Measurements from ENCODE around the gene EVPL. TPM values are rescaled to one million over a fixed set of nuclear protein-coding genes. Genes with fewer than 3 reads are reported as not detected.

Gene EVPL
- total RNA-seq, 2 experiments from 2014 or later: 0.16 to 0.34 TPM

- intact Hi-C loops (cut with micrococcal nuclease): no loop called here
- no peaks in the 10 kb centered on the region for H3K9me3 Mint-ChIP-seq
- no peak overlapping the region for H3K27ac Mint-ChIP-seq
- no peak overlapping the region for H3K4me3 Mint-ChIP-seq
- peaks cover 6% of the 10 kb centered on the region for H3K4me1 Mint-ChIP-seq (ENCODE audit: low read depth)
- DNase-seq (no peak), ATAC-seq (no peak)
- no peak for TF ChIP-seq CTCF (IDR thresholded peaks at IDR 0.05)
- no peaks in the 10 kb centered on the region for H3K36me3 Mint-ChIP-seq (ENCODE audit: low read depth)
- ChIA-PET POLR2A (interaction anchor here (1.0 to 1.3 kb wide), 2 partner anchors 8 to 105 kb away, joined by 3 read pairs; no protein-coding TSS in a partner anchor), CTCF (interaction anchor here (1.5 to 15.1 kb wide), 6 partner anchors 7 to 388 kb away, joined by 3 to 165 read pairs (median 6); partner anchors contain the start of genes CDK3 and MRPL38)
- H3K27me3 Mint-ChIP-seq: no peaks in the 10 kb centered on the region
Measured at GRCh38 chr17:76009447-76009846, 17.7 kb downstream of the EVPL start.

GRCh38 chr17:76008630-76009425 is 18.3 kb downstream of the EVPL start:
- H3K27me3 Mint-ChIP-seq: no peaks in the 10 kb centered on the region
- POLR2A ChIA-PET: interaction anchor here (1.0 to 1.3 kb wide), 3 partner anchors 9 to 105 kb away, joined by 3 read pairs; no protein-coding TSS in a partner anchor
- peaks cover under 1% of the 10 kb centered on the region for H3K4me1 Mint-ChIP-seq (ENCODE audit: low read depth)
- DNase-seq (no peak), ATAC-seq (no peak)
- CTCF ChIA-PET: interaction anchor here (1.5 to 15.1 kb wide), 6 partner anchors 7 to 389 kb away, joined by 3 to 165 read pairs (median 4); partner anchors contain the start of genes CDK3 and MRPL38
- H3K27ac Mint-ChIP-seq: no peak overlapping the region
- H3K36me3 Mint-ChIP-seq (ENCODE audit: low read depth): no peaks in the 10 kb centered on the region
- TF ChIP-seq CTCF (IDR thresholded peaks at IDR 0.05): no peak
- intact Hi-C loops (cut with micrococcal nuclease): no loop called here
- no peaks in the 10 kb centered on the region for H3K9me3 Mint-ChIP-seq
- no peak overlapping the region for H3K4me3 Mint-ChIP-seq

- intact Hi-C loops (cut with micrococcal nuclease): no loop called here
- POLR2A ChIA-PET: interaction anchor here (1.0 kb wide), 1 partner anchor 22 kb away, joined by 3 read pairs; no protein-coding TSS in a partner anchor
- H3K9me3 Mint-ChIP-seq: no peaks in the 10 kb centered on the region
- CTCF ChIA-PET: interaction anchor here (0.7 to 15.1 kb wide), 5 partner anchors 6 to 291 kb away, joined by 3 to 165 read pairs (median 4); partner anchors contain the start of genes CDK3 and MRPL38
- TF ChIP-seq CTCF (IDR thresholded peaks at IDR 0.05): no peak
- ATAC-seq (no peak), DNase-seq (no peak)
- no peaks in the 10 kb centered on the region for H3K4me1 Mint-ChIP-seq (ENCODE audit: low read depth)
- no peak overlapping the region for H3K4me3 Mint-ChIP-seq
- H3K36me3 Mint-ChIP-seq (ENCODE audit: low read depth): no peaks in the 10 kb centered on the region
- H3K27ac Mint-ChIP-seq: no peak overlapping the region
- no peaks in the 10 kb centered on the region for H3K27me3 Mint-ChIP-seq
Measured at GRCh38 chr17:76008208-76008607, 18.9 kb downstream of the EVPL start.

DNA sequence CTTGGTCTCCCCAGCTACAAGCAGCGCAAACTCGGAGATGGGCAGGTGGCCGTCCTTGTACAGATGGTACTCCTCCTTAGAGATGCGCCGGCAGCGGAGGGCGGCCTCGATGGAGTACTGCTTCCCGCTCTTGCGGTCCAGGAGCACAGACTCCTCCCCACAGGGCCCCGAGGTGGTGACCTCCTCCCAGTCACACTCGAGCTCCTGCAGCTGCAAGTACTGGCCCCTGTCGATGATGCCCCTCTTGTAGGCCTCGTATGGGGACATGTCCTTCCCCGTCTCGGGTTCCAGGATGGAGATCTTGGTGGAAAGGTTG is 19.3 kb downstream of the EVPL start:
- TF ChIP-seq CTCF (IDR thresholded peaks at IDR 0.05): no peak
- H3K36me3 Mint-ChIP-seq (ENCODE audit: low read depth): no peaks in the 10 kb centered on the region
- no peak overlapping the region for H3K27ac Mint-ChIP-seq
- DNase-seq: no peak
- no peaks in the 10 kb centered on the region for H3K4me1 Mint-ChIP-seq (ENCODE audit: low read depth)
- no peaks in the 10 kb centered on the region for H3K27me3 Mint-ChIP-seq
- ChIA-PET CTCF (interaction anchor here (0.7 to 15.1 kb wide), 5 partner anchors 10 to 291 kb away, joined by 3 to 165 read pairs (median 4); partner anchors contain the start of gene MRPL38), POLR2A (interaction anchor here (1.0 kb wide), 1 partner anchor 23 kb away, joined by 3 read pairs; no protein-coding TSS in a partner anchor)
- intact Hi-C loops (cut with micrococcal nuclease): no loop called here
- H3K9me3 Mint-ChIP-seq: no peaks in the 10 kb centered on the region
- no peak overlapping the region for H3K4me3 Mint-ChIP-seq
- no peak for ATAC-seq

All from activated CD8-positive, alpha-beta T cell treated with anti-CD3 and anti-CD28 coated beads for 36 hours (primary cell).